CD4-positive, alpha-beta T cell (primary cell): Measurements from ENCODE around the gene KCNK13. TPM values are rescaled to one million over a fixed set of nuclear protein-coding genes. Genes with fewer than 3 reads are reported as not detected.

ENCODE experiments used
- ATAC-seq: fragments of 200-7000 bp; cut with Tn5 transposase; one replicate; pipeline ENCODE4 v1.10.0; 2022; ENCODE audit warnings: mild to moderate bottlenecking; ENCODE audit not compliant: poor library complexity
- CTCF ChIA-PET: fragments of 350-600 bp; sonication (Branson Sonifier 250); formaldehyde crosslinking; loops from one replicate; lab custom pipeline; 2021; ENCODE audit warnings: antibody characterized with exemption, inconsistent platforms; lab: Charles Lee
- POLR2A ChIA-PET: fragments of 350-600 bp; sonication (Branson Sonifier 250); formaldehyde crosslinking; loops from one replicate; lab custom pipeline; 2021; ENCODE audit warnings: antibody characterized with exemption, inconsistent platforms; lab: Charles Lee
- DNase-seq, 14 experiments: peaks; one replicate each; pipeline ENCODE4 v3.0.0-alpha.2; 2013 to 2020; ENCODE audit warnings: mixed read lengths in 2 of 14
- H3K27ac ChIP-seq, 2 donors: one replicate each; pipeline versions ENCODE4 v1.5.1 to v1.7.0; 2013; ENCODE audit warnings: low read length in 2 of 2, low read depth in 1 of 2, mild to moderate bottlenecking in 1 of 2
- H3K27me3 ChIP-seq, 2 experiments: 1 replicate in 1 of 2; 2 replicates in 1 of 2; pipeline versions ENCODE4 v1.6.1 to v1.7.0; 2013; ENCODE audit warnings: low read length in 2 of 2, control low read depth in 1 of 2, mild to moderate bottlenecking in 1 of 2, moderate library complexity in 1 of 2; ENCODE audit not compliant: insufficient read depth in 2 of 2, control insufficient read depth in 1 of 2
- H3K36me3 ChIP-seq: one replicate; pipeline ENCODE4 v1.6.1; 2013; ENCODE audit warnings: low read length, control low read depth; ENCODE audit not compliant: insufficient read depth
- H3K4me1 ChIP-seq: one replicate; pipeline ENCODE4 v1.6.1; 2013; ENCODE audit warnings: low read length, control low read depth; ENCODE audit not compliant: insufficient read depth
- H3K4me3 ChIP-seq: one replicate; pipeline ENCODE4 v1.5.1; 2013; ENCODE audit warnings: mild to moderate bottlenecking, low read length, moderate library complexity
- H3K9me3 ChIP-seq, 2 experiments: 1 replicate in 1 of 2; 2 replicates in 1 of 2; pipeline versions ENCODE4 v1.6.1 to v1.7.0; 2013; ENCODE audit warnings: low read length in 2 of 2, mild to moderate bottlenecking in 2 of 2, control low read depth in 1 of 2, moderate library complexity in 1 of 2; ENCODE audit not compliant: control insufficient read depth in 1 of 2, insufficient read depth in 1 of 2
- H3K27ac Mint-ChIP-seq: one replicate; pipeline ENCODE4 v1.8.0; 2020; ENCODE audit warnings: mixed read lengths
- H3K27me3 Mint-ChIP-seq: one replicate; pipeline ENCODE4 v1.8.0; 2021; ENCODE audit warnings: mixed read lengths
- H3K36me3 Mint-ChIP-seq: one replicate; pipeline ENCODE4 v1.8.0; 2021; ENCODE audit warnings: low read depth, mixed read lengths
- H3K4me1 Mint-ChIP-seq: one replicate; pipeline ENCODE4 v1.8.0; 2021; ENCODE audit warnings: low read depth, mixed read lengths
- H3K4me3 Mint-ChIP-seq: one replicate; pipeline ENCODE4 v1.8.0; 2020; ENCODE audit warnings: mild to moderate bottlenecking, mixed read lengths
- H3K9me3 Mint-ChIP-seq: one replicate; pipeline ENCODE4 v1.8.0; 2020; ENCODE audit warnings: mixed read lengths
- intact Hi-C, 2 experiments: fragments of 100-400 bp; cut with DNase I in 1 of 2; cut with micrococcal nuclease in 1 of 2; formaldehyde crosslinking; loops; one replicate each; pipeline versions ENCODE4 v1.15.1 to v1.9.0; 2023 to 2025; cut with DNase I, micrococcal nuclease
- total RNA-seq, 174 experiments: library from RNA in 2 of 174; stranded (reverse) in 2 of 174; gene quantifications; one replicate each; pipeline ENCODE4 v1.2.3 and lab custom pipeline; 2021 to 2026
- TF ChIP-seq, protein P1 (sequence below): fragments of 200-600 bp; IDR thresholded peaks from one replicate; pipeline ENCODE4 v1.8.0; 2022; ENCODE audit warnings: antibody characterized with exemption, mild to moderate bottlenecking

Gene KCNK13
- total RNA-seq, 2 experiments from 2014 or later = not detected

- Histone ChIP-seq H3K9me3 (no peaks in the 10 kb centered on the region), H3K4me1 (no peaks in the 10 kb centered on the region), H3K4me3 (no peak overlapping the region), H3K27me3 (peaks cover 0 to 7% of the 10 kb centered on the region in 2 experiments), H3K27ac (no peak overlapping the region), H3K36me3 (no peaks in the 10 kb centered on the region)
- no peak for ATAC-seq
- no peak for DNase-seq
- H3K9me3 Mint-ChIP-seq = no peaks in the 10 kb centered on the region
- H3K27ac Mint-ChIP-seq = no peak overlapping the region
- POLR2A ChIA-PET = no interaction called here
- H3K36me3 Mint-ChIP-seq = no peaks in the 10 kb centered on the region
- TF ChIP-seq, protein P1, sequence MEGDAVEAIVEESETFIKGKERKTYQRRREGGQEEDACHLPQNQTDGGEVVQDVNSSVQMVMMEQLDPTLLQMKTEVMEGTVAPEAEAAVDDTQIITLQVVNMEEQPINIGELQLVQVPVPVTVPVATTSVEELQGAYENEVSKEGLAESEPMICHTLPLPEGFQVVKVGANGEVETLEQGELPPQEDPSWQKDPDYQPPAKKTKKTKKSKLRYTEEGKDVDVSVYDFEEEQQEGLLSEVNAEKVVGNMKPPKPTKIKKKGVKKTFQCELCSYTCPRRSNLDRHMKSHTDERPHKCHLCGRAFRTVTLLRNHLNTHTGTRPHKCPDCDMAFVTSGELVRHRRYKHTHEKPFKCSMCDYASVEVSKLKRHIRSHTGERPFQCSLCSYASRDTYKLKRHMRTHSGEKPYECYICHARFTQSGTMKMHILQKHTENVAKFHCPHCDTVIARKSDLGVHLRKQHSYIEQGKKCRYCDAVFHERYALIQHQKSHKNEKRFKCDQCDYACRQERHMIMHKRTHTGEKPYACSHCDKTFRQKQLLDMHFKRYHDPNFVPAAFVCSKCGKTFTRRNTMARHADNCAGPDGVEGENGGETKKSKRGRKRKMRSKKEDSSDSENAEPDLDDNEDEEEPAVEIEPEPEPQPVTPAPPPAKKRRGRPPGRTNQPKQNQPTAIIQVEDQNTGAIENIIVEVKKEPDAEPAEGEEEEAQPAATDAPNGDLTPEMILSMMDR = no peak
- peaks cover 38% of the 10 kb centered on the region for H3K27me3 Mint-ChIP-seq
- intact Hi-C loops = no loop called here
- no peak overlapping the region for H3K4me3 Mint-ChIP-seq
- CTCF ChIA-PET = no interaction called here
- H3K4me1 Mint-ChIP-seq = no peaks in the 10 kb centered on the region
These were observed 48.1 kb downstream of the KCNK13 start for GRCh38 chr14:90109858-90110257.

DNA sequence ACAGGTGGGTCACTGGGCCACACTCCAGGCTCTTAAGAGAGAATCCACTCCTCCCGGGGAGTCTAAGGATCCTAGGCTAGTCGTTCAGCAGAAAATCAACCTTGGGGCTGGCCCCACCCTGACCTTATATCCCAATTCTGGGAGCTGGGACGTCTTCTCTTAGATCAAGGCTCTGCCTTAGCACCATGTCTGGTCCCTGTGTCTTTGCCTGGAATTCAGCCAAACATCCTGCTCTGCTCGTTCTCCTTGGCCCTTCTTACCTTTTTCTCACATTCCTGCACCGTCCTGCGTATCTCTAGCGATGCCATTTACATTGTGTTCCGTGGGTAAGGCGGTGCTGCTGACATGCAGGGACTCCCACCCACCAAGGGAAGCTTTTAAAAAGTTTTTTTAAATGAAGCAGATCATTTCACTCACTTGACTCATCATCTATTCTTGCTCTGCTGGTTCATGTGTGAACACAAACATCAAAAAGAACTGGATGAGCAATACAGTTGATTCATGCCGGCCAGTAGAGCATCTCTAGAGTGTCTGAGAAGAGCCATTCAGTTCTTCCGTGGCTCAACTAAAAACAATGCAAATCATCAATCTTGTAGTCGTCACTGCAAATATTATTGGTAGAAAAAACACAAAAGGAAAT is 50.2 kb downstream of the KCNK13 start:
- peaks cover 0 to 7% of the 10 kb centered on the region in 2 experiments for H3K27me3 ChIP-seq
- ATAC-seq = no peak
- POLR2A ChIA-PET = no interaction called here
- H3K4me3 Mint-ChIP-seq = no peak overlapping the region
- H3K9me3 ChIP-seq = no peaks in the 10 kb centered on the region
- peaks cover 47% of the 10 kb centered on the region for H3K27me3 Mint-ChIP-seq
- H3K4me3 ChIP-seq = no peak overlapping the region
- H3K4me1 ChIP-seq = no peaks in the 10 kb centered on the region
- no peak overlapping the region for H3K27ac ChIP-seq
- H3K36me3 Mint-ChIP-seq = no peaks in the 10 kb centered on the region
- H3K9me3 Mint-ChIP-seq = no peaks in the 10 kb centered on the region
- TF ChIP-seq, protein P1 = no peak
- H3K36me3 ChIP-seq = no peaks in the 10 kb centered on the region
- no peak for DNase-seq
- H3K4me1 Mint-ChIP-seq = no peaks in the 10 kb centered on the region
- no peak overlapping the region for H3K27ac Mint-ChIP-seq
- intact Hi-C loops = no loop called here
- CTCF ChIA-PET = no interaction called here

DNA sequence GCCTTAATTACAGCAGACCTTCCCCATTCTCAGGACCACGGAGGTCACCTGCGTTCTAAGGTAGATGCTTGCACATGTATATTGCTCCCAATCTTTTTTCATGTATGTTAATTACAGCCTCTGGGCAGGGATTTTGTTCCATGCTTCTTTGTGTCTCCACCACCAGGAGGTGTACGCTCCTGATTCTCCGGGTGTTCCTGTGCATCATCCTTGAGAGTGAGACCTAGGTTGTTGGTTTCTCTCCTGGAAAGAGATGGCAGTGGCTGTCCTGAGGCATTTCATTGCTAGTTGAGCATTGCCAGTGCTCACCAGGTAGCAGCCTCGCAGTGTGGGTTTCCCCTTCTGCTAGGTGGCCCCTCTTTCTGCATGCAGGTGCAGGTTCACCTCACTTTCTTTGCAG is 52.8 kb downstream of the KCNK13 start:
- no peak overlapping the region for H3K4me3 Mint-ChIP-seq
- ATAC-seq = no peak
- intact Hi-C loops = no loop called here

More for the DNA sequence above, 52.8 kb downstream of the KCNK13 start:
- Mint-ChIP-seq H3K4me1 (no peaks in the 10 kb centered on the region), H3K9me3 (no peaks in the 10 kb centered on the region), H3K27me3 (peaks cover 46% of the 10 kb centered on the region), H3K36me3 (no peaks in the 10 kb centered on the region), H3K27ac (no peak overlapping the region)
- Histone ChIP-seq H3K9me3 (no peaks in the 10 kb centered on the region), H3K4me3 (no peak overlapping the region), H3K36me3 (no peaks in the 10 kb centered on the region), H3K27me3 (peaks cover 7% of the 10 kb centered on the region in 2 experiments), H3K4me1 (no peaks in the 10 kb centered on the region), H3K27ac (no peak overlapping the region)
- ChIA-PET POLR2A (no interaction called here), CTCF (no interaction called here)
- TF ChIP-seq, protein P1 = no peak
- DNase-seq = no peak
